Measurements from ENCODE around the gene TMEM39A. TPM values are rescaled to one million over a fixed set of nuclear protein-coding genes. Genes with fewer than 3 reads are reported as not detected.
A peak's percentile ranks its signal among the peaks of the same experiment; 100 is the strongest.

Gene TMEM39A, protein sequence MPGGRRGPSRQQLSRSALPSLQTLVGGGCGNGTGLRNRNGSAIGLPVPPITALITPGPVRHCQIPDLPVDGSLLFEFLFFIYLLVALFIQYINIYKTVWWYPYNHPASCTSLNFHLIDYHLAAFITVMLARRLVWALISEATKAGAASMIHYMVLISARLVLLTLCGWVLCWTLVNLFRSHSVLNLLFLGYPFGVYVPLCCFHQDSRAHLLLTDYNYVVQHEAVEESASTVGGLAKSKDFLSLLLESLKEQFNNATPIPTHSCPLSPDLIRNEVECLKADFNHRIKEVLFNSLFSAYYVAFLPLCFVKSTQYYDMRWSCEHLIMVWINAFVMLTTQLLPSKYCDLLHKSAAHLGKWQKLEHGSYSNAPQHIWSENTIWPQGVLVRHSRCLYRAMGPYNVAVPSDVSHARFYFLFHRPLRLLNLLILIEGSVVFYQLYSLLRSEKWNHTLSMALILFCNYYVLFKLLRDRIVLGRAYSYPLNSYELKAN
- total RNA-seq (2021) (46.8 and 51.7 TPM in 2 replicates), Bru-seq, nascent RNA (percentile 93 among the genes with signal in this experiment), BruChase-seq, experiment 1, labeled RNA remaining after a 2-hour chase (percentile 95 among the genes with signal in this experiment), BruChase-seq, experiment 2, labeled RNA remaining after a 6-hour chase (percentile 81 among the genes with signal in this experiment)
- long read RNA-seq, full-length matches to known transcripts, result 30 of 58 reads
- long read RNA-seq, partial matches to known transcripts, result 8 of 58 reads
- long read RNA-seq, other reads (novel, unspliced or antisense), result 20 of 58 reads

DNA sequence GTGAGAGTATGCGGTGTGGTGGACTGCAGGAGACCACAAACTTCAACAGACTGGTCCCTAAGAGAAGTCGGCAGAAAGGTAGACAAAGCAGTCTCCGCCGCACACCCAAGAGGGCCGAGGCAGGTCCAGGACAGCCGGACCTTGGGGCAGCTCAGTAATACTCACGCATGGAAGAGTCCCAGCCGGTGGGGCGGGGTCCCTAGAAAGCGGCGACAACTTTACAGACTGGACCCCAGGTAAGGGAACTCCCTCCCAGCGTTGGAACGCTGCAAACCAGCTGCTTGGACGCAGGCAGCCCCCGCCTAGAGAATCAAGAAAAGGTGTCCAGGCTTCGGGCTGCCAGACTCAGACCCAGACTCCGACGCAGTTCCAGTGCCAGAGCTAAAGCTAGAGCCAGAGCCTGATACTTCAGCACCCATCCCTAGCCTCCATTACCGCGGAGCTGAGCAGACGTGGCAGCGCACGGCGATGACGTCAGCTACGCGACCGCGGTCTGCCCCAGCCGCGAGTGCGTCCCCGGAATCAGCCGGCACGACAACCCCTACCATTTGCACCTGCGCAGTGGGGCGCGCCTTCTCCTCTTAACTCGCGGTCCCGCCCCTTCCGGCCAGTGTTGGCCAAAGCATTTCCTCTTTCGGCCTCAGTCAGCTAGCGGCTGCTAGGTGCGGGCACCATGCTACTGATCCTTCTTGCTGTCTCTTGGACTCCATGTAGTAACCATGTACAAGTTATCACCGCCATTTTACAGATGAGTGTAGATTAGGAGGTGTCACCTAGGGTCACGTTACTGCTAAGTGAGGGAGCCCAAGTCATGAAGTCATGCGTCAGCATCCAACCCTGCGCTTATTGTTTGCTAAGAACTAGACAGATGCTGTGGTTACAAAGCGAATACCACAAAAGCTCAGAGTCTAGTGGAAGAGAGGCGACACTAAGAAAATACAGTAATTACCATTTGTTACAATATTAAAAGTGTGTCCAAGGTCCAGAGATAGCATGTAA lies at the start of gene TMEM39A:
Gene TMEM39A, minus strand, starts transcription at position 445 of the 999 bp plus-strand sequence. CDS start 1,541 bp downstream, outside the sequence.
- H3F3A ChIP-seq (ENCODE audit: insufficient read depth, low read depth), result peaks cover 4% of the 10 kb centered on the region; the same call in 1 of the 2 replicates
- TF ChIP-seq, protein P1, sequence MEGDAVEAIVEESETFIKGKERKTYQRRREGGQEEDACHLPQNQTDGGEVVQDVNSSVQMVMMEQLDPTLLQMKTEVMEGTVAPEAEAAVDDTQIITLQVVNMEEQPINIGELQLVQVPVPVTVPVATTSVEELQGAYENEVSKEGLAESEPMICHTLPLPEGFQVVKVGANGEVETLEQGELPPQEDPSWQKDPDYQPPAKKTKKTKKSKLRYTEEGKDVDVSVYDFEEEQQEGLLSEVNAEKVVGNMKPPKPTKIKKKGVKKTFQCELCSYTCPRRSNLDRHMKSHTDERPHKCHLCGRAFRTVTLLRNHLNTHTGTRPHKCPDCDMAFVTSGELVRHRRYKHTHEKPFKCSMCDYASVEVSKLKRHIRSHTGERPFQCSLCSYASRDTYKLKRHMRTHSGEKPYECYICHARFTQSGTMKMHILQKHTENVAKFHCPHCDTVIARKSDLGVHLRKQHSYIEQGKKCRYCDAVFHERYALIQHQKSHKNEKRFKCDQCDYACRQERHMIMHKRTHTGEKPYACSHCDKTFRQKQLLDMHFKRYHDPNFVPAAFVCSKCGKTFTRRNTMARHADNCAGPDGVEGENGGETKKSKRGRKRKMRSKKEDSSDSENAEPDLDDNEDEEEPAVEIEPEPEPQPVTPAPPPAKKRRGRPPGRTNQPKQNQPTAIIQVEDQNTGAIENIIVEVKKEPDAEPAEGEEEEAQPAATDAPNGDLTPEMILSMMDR (conservative IDR thresholded peaks at IDR 0.05), result peak; percentile 40; the same call in 1 of the 2 replicates
- no peak for TF ChIP-seq EZH2 (IDR thresholded peaks at IDR 0.05; ENCODE audit: low read depth)
- H3K4me2 ChIP-seq, result peak within 1 kb of the TSS; percentile 95
- ChIA-PET POLR2A (ENCODE audit: unreplicated experiment) (interaction anchor here (0.5 to 1.0 kb wide), 8 partner anchors 35 to 1007 kb away, joined by 3 to 12 read pairs (median 6); partner anchors contain the start of genes LRRC58 and TIMMDC1), CTCF (interaction anchor here (0.6 kb wide), 1 partner anchor 1216 kb away, joined by 4 read pairs; no protein-coding TSS in a partner anchor)
- no peaks in the 10 kb centered on the region for H3K27me3 ChIP-seq (ENCODE audit: insufficient read depth, low read depth)
- peaks cover 31% of the 10 kb centered on the region for H3K79me2 ChIP-seq (ENCODE audit: low read depth)
- no peaks in the 10 kb centered on the region for H3K9me3 ChIP-seq (ENCODE audit: insufficient read depth, low read depth)
- H3K9me2 ChIP-seq (ENCODE audit: insufficient read depth), result no peaks in the 10 kb centered on the region
- intact Hi-C loops (cut with micrococcal nuclease; ENCODE audit: unreplicated experiment), result loop anchor here (1.0 to 10.0 kb wide), 2 partner anchors 35 to 631 kb away; partner anchors contain the start of genes GSK3B and TIMMDC1
- H3K27ac ChIP-seq, result peak within 1 kb of the TSS; percentile 56
- peak within 1 kb of the TSS; percentile 87 for H3K4me3 ChIP-seq
- peak within 1 kb of the TSS; percentile 99 for H2AFZ ChIP-seq
- H4K20me1 ChIP-seq (ENCODE audit: insufficient read depth), result no peaks in the 10 kb centered on the region
- BruUV-seq (replicated peaks), result TSS peak; percentile 97
- peaks cover 34% of the 10 kb centered on the region for H3K36me3 ChIP-seq (ENCODE audit: low read depth)
- DNase-seq, result peak; percentile 92 to 99
- H3K4me1 ChIP-seq (replicated peaks; ENCODE audit: insufficient read depth), result peaks cover 17% of the 10 kb centered on the region

GRCh38 chr3:119510690-119511089 lies 47.3 kb upstream of the TMEM39A start:
- Histone ChIP-seq H3K4me1 (replicated peaks; ENCODE audit: insufficient read depth) (no peaks in the 10 kb centered on the region), H3F3A (ENCODE audit: insufficient read depth, low read depth) (no peaks in the 10 kb centered on the region; the same call in 1 of the 2 replicates), H3K4me3 (no peak overlapping the region), H3K4me2 (no peak overlapping the region), H3K36me3 (ENCODE audit: low read depth) (peaks cover 29% of the 10 kb centered on the region; the same call in 1 of the 2 replicates), H3K79me2 (ENCODE audit: low read depth) (0 out of 2 replicates have a peak, but pooled peaks cover 2% of the 10 kb centered on the region), H3K27ac (no peak overlapping the region), H3K9me3 (ENCODE audit: insufficient read depth, low read depth) (no peaks in the 10 kb centered on the region), H3K27me3 (ENCODE audit: insufficient read depth, low read depth) (no peaks in the 10 kb centered on the region), H3K9me2 (ENCODE audit: insufficient read depth) (no peaks in the 10 kb centered on the region), H2AFZ (no peak overlapping the region), H4K20me1 (ENCODE audit: insufficient read depth) (no peaks in the 10 kb centered on the region)
- intact Hi-C loops (cut with micrococcal nuclease; ENCODE audit: unreplicated experiment), result loop anchor here (10.0 kb wide), 1 partner anchor 66 kb away; no protein-coding TSS in a partner anchor
- no TSS peak for BruUV-seq (replicated peaks)
- POLR2A ChIA-PET (ENCODE audit: unreplicated experiment), result no interaction called here
- CTCF ChIA-PET, result no interaction called here
- TF ChIP-seq, protein P1 (conservative IDR thresholded peaks at IDR 0.05), result no peak
- TF ChIP-seq EZH2 (IDR thresholded peaks at IDR 0.05; ENCODE audit: low read depth), result no peak
- DNase-seq, result no peak

Measured in PC-9 (cell line).